Midbrain (tissue), 1 donor: ENCODE data around the gene C10orf143.

ENCODE experiments used
- DNase-seq: peaks from one replicate; lab custom pipeline; 2025; lab: John Stamatoyannopoulos, UW

Gene C10orf143

DNA sequence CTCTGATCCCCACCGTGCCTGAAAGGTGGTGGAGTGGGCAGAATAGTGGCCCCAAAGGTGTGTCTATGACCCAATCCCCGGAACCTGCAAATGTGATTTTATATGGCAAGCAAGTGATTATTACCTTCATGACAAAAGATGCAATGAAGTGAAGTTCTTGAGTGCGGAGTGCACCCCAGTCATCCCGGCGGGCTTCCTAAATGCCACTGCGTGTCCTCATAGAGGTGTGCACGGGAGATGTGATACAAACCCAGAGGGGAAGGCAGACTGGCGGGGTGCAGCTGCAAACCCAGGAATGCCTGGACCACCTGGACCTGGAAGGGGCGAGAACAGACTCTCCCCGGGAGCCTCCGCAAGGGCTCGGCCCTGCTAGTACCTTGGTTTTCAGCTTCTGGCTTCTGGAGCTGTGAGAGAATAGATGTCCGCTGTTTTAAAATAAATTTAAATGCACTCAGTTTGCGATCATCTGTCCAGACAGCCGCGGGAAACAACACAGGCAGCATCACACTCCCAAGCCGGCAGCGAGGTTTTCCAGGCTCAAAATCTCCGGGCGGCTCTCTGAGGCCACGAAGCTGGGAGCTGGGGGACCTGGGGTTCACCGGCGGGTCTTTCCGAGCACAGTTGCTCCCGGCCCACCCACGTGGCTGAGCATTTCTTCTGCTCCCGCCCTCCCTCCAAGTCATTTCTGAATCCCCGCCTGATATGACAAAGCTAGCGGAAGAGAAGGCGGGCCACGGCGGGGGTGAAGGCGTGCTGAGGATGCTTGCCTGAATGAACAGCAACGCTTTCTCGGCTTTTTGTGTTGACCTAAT, 96.2 kb downstream of the C10orf143 start:
- no peak for DNase-seq
